ENCODE measurements around the gene ENOX1. TPM values are rescaled to one million over a fixed set of nuclear protein-coding genes. Genes with fewer than 3 reads are reported as not detected.

The ENOX1 gene
- total RNA-seq, 1 donor from 2014 or later: 8.7 TPM

DNA sequence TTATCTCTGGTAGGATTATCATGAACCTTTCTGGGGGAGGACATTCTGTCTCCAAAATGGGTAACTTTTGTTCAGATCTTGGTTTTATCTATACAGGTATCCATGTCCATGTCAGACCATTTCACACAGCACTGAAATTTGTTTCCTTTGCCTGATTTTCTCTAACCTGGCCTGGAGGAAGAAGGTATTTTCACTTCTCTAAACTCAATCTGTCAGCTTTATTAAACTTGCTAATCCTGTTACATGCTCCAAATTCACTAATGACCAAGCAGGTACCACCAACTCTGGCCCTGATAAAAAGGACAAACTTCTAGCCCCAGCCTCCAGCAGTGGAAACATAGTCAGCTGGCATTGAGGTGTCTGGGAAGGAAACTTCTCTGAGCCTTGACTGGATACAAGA, 529.0 kb downstream of the ENOX1 start:
- H3K4me3 Mint-ChIP-seq (ENCODE audit: unreplicated experiment): no peak overlapping the region
- H3K27ac Mint-ChIP-seq (ENCODE audit: unreplicated experiment): no peak overlapping the region
- H3K27me3 Mint-ChIP-seq (ENCODE audit: unreplicated experiment): peaks cover 6% of the 10 kb centered on the region
- H3K4me1 Mint-ChIP-seq (ENCODE audit: low read depth, unreplicated experiment): no peaks in the 10 kb centered on the region
- TF ChIP-seq, protein P1, sequence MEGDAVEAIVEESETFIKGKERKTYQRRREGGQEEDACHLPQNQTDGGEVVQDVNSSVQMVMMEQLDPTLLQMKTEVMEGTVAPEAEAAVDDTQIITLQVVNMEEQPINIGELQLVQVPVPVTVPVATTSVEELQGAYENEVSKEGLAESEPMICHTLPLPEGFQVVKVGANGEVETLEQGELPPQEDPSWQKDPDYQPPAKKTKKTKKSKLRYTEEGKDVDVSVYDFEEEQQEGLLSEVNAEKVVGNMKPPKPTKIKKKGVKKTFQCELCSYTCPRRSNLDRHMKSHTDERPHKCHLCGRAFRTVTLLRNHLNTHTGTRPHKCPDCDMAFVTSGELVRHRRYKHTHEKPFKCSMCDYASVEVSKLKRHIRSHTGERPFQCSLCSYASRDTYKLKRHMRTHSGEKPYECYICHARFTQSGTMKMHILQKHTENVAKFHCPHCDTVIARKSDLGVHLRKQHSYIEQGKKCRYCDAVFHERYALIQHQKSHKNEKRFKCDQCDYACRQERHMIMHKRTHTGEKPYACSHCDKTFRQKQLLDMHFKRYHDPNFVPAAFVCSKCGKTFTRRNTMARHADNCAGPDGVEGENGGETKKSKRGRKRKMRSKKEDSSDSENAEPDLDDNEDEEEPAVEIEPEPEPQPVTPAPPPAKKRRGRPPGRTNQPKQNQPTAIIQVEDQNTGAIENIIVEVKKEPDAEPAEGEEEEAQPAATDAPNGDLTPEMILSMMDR (IDR thresholded peaks at IDR 0.05; ENCODE audit: partially characterized antibody, unreplicated experiment): no peak
- no peak for DNase-seq
- no peaks in the 10 kb centered on the region for H3K9me3 Mint-ChIP-seq (ENCODE audit: unreplicated experiment)
- H3K36me3 Mint-ChIP-seq (ENCODE audit: unreplicated experiment): no peaks in the 10 kb centered on the region

DNA sequence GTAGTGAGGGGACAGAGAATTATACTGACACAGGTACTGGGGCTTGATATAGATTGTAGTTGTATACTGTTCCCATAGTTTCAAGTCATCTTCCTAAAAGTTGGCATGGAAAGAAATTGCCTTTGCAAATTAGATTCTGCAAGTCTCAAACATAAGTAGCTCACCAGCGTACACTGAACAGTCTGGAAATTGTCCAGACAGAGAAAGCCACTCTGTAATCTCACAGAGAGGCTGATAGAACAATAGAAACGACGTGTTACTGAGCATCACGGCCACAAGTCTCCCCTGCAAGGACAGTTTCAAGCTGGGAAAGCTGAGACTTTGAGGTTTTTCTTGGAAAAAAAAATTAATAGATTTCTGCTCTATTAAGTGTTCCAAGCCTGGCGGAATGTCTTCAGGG, 534.8 kb downstream of the ENOX1 start:
- H3K36me3 Mint-ChIP-seq (ENCODE audit: unreplicated experiment): no peaks in the 10 kb centered on the region
- peaks cover 5% of the 10 kb centered on the region for H3K27me3 Mint-ChIP-seq (ENCODE audit: unreplicated experiment)
- no peaks in the 10 kb centered on the region for H3K4me1 Mint-ChIP-seq (ENCODE audit: low read depth, unreplicated experiment)
- no peak for DNase-seq
- TF ChIP-seq, protein P1 (IDR thresholded peaks at IDR 0.05; ENCODE audit: partially characterized antibody, unreplicated experiment): no peak
- no peak overlapping the region for H3K4me3 Mint-ChIP-seq (ENCODE audit: unreplicated experiment)
- no peaks in the 10 kb centered on the region for H3K9me3 Mint-ChIP-seq (ENCODE audit: unreplicated experiment)
- H3K27ac Mint-ChIP-seq (ENCODE audit: unreplicated experiment): no peak overlapping the region

GRCh38 chr13:43246382-43246781, 540.4 kb downstream of the ENOX1 start:
- H3K4me1 Mint-ChIP-seq (ENCODE audit: low read depth, unreplicated experiment): peaks cover 20% of the 10 kb centered on the region

GRCh38 chr13:43245374-43245964, 541.3 kb downstream of the ENOX1 start:
- H3K36me3 Mint-ChIP-seq (ENCODE audit: unreplicated experiment): no peaks in the 10 kb centered on the region
- TF ChIP-seq, protein P1 (IDR thresholded peaks at IDR 0.05; ENCODE audit: partially characterized antibody, unreplicated experiment): no peak
- peaks cover 11% of the 10 kb centered on the region for H3K9me3 Mint-ChIP-seq (ENCODE audit: unreplicated experiment)
- H3K27ac Mint-ChIP-seq (ENCODE audit: unreplicated experiment): no peak overlapping the region
- DNase-seq: no peak
- no peak overlapping the region for H3K4me3 Mint-ChIP-seq (ENCODE audit: unreplicated experiment)
- H3K4me1 Mint-ChIP-seq (ENCODE audit: low read depth, unreplicated experiment): peaks cover 24% of the 10 kb centered on the region
- H3K27me3 Mint-ChIP-seq (ENCODE audit: unreplicated experiment): peaks cover 7% of the 10 kb centered on the region

More at GRCh38 chr13:43246382-43246781, 540.4 kb downstream of the ENOX1 start:
- no peak for DNase-seq
- Mint-ChIP-seq H3K27me3 (ENCODE audit: unreplicated experiment) (peaks cover 5% of the 10 kb centered on the region), H3K27ac (ENCODE audit: unreplicated experiment) (no peak overlapping the region), H3K9me3 (ENCODE audit: unreplicated experiment) (peaks cover 11% of the 10 kb centered on the region), H3K4me3 (ENCODE audit: unreplicated experiment) (no peak overlapping the region), H3K36me3 (ENCODE audit: unreplicated experiment) (no peaks in the 10 kb centered on the region)
- TF ChIP-seq, protein P1 (IDR thresholded peaks at IDR 0.05; ENCODE audit: partially characterized antibody, unreplicated experiment): no peak

- DNase-seq: no peak
- Mint-ChIP-seq H3K9me3 (ENCODE audit: unreplicated experiment) (peaks cover 11% of the 10 kb centered on the region), H3K4me1 (ENCODE audit: low read depth, unreplicated experiment) (peaks cover 33% of the 10 kb centered on the region), H3K27me3 (ENCODE audit: unreplicated experiment) (peaks cover 7% of the 10 kb centered on the region), H3K27ac (ENCODE audit: unreplicated experiment) (no peak overlapping the region), H3K4me3 (ENCODE audit: unreplicated experiment) (no peak overlapping the region), H3K36me3 (ENCODE audit: unreplicated experiment) (no peaks in the 10 kb centered on the region)
- TF ChIP-seq, protein P1 (IDR thresholded peaks at IDR 0.05; ENCODE audit: partially characterized antibody, unreplicated experiment): no peak
Measured at GRCh38 chr13:43244481-43244880, 542.3 kb downstream of the ENOX1 start.
